Thyroid gland (tissue), 4 donors: ENCODE data around the gene CHCHD6.

Experiments used
- CTCF ChIP-seq, 6 experiments: fragments of 200-600 bp in 3 of 6; fragments of 450-650 bp in 3 of 6; sonication (generic) in 3 of 6; IDR thresholded peaks; one replicate each; pipeline ENCODE4 v1.5.1; 2016 to 2019; ENCODE audit warnings: antibody characterized with exemption in 6 of 6, mild to moderate bottlenecking in 2 of 6, inconsistent platforms in 1 of 6, moderate library complexity in 1 of 6
- POLR2A ChIP-seq, 2 donors: fragments of 450-650 bp; IDR thresholded peaks; one replicate each; pipeline ENCODE4 v1.6.1; 2017; ENCODE audit warnings: antibody characterized with exemption in 2 of 2, mild to moderate bottlenecking in 2 of 2, moderate library complexity in 1 of 2

- TF ChIP-seq CTCF (IDR thresholded peaks at IDR 0.05) (no peak), POLR2A (IDR thresholded peaks at IDR 0.05) (no peak)
Measured at GRCh38 chr3:126851382-126851781, 147.3 kb downstream of the CHCHD6 start.
